Erythroblast (primary cell): Measurements from ENCODE around the gene RADIL.

ENCODE experiments used
- GATA1 ChIP-seq: IDR thresholded peaks from 2 replicates; pipeline ENCODE4 v1.6.1; 2011; ENCODE audit warnings: low read depth, mild to moderate bottlenecking, control low read depth, low read length, moderate library complexity
- POLR2A ChIP-seq: IDR thresholded peaks from 2 replicates; pipeline ENCODE4 v1.6.1; 2011; ENCODE audit warnings: mild to moderate bottlenecking, low read length

DNA sequence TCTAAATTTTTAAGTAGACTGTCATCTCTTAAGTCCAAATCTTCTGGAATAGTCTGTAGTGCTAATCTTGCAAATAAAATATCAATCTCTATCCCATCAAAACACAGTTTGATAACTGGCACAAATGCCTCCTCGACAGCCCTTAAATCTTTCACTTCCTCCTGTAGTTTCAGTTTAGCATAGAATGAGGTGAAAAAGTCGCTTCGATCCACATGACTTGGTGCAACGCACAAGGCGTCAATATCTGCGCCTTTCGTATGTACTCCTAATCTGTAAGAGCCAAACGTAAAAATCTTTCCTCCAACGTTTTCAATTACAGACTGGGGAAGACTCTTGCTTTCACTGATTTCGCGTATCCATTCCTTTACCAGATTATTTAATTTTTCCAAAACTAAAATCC lies 22.3 kb downstream of the RADIL start:
- TF ChIP-seq POLR2A (no peak), GATA1 (no peak)
